Prostate gland (tissue), 2 donors: ENCODE measurements around the gene INO80D. TPM values are rescaled to one million over a fixed set of nuclear protein-coding genes. Genes with fewer than 3 reads are reported as not detected.
"Not testable (repeated sequence)": the region's sequence is repeated elsewhere in the genome, so short reads cannot be mapped to it uniquely, and the experiment has no call there.

Source experiments
- DNase-seq: peaks from one replicate; pipeline ENCODE4 v3.0.0-alpha.2; 2019; ENCODE audit warnings: low spot score
- H3K27ac ChIP-seq, 2 donors: fragments of 200-600 bp; sonication (generic); 2 replicates each; pipeline ENCODE4 v1.5.1; 2017 to 2019
- H3K27me3 ChIP-seq: fragments of 200-600 bp; sonication (generic); replicated peaks from 2 replicates; pipeline ENCODE4 v1.5.1; 2019; ENCODE audit not compliant: insufficient read depth
- H3K36me3 ChIP-seq, 2 donors: fragments of 200-600 bp; sonication (generic); 1 replicate in 1 of 2; 2 replicates in 1 of 2; pipeline versions ENCODE4 v1.5.1 to v1.8.1; 2017 to 2019
- H3K4me1 ChIP-seq: fragments of 200-600 bp; sonication (generic); replicated peaks from 2 replicates; pipeline ENCODE4 v1.5.1; 2019
- H3K4me3 ChIP-seq, 2 donors: fragments of 200-600 bp; sonication (generic); 2 replicates each; pipeline ENCODE4 v1.5.1; 2017 to 2019
- H3K9me3 ChIP-seq: fragments of 200-600 bp; sonication (generic); 2 replicates; pipeline ENCODE4 v1.5.1; 2017
- POLR2A ChIP-seq: fragments of 450-650 bp; IDR thresholded peaks from one replicate; pipeline ENCODE4 v1.6.1; 2016; ENCODE audit warnings: antibody characterized with exemption, mild to moderate bottlenecking
- POLR2AphosphoS5 ChIP-seq: sonication (generic); formaldehyde crosslinking; IDR thresholded peaks from one replicate; pipeline ENCODE4 v1.6.1; 2017; ENCODE audit warnings: antibody characterized with exemption
- WGBS: methylation state at CpG from one replicate; pipeline ENCODE4 v1.1.5; 2018; 5-methylcytosine and 5-hydroxymethylcytosine counted together
- intact Hi-C: fragments of 100-400 bp; cut with DNase I; formaldehyde crosslinking; loops from one replicate; pipeline ENCODE4 v1.14.2; 2022
- total RNA-seq, 2 donors: library from RNA; depleted of rRNA; stranded (reverse); fragments of >200 nt; gene quantifications; one replicate each; pipeline ENCODE4 v1.1.0, GENCODE V29; 2016
- TF ChIP-seq, protein P1 (sequence below), 4 experiments: fragments of 200-600 bp in 2 of 4; fragments of 450-650 bp in 2 of 4; sonication (generic) in 2 of 4; IDR thresholded peaks; 1 replicate in 3 of 4; 2 replicates in 1 of 4; pipeline ENCODE4 v1.5.1; 2016 to 2019; ENCODE audit warnings: antibody characterized with exemption in 4 of 4, mild to moderate bottlenecking in 2 of 4, moderate library complexity in 2 of 4

Gene INO80D
- total RNA-seq, 2 donors from 2014 or later, result 11.7 to 32.8 TPM

DNA sequence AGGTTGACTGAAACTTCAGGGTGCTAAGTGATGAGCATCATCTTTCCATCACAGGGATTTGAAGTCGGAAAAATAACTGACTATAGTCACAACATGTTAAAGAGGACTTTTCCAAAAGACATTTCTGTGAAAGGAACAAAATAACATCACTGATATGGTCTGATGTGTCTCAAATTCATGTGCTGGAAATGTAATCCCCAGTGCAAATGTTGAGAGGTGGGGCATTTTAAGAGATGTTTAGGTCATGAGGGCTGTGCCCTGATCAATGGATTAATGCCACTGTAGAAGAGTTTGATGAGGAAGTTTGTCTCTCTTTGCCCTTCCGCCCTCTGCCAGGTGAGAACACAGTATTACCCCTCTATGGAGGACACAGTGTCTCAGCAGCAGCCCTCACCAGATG is 95.9 kb downstream of the INO80D start:
- no peak for DNase-seq
- intact Hi-C loops, result no loop called here
- no peaks in the 10 kb centered on the region for H3K27me3 ChIP-seq
- no peaks in the 10 kb centered on the region for H3K9me3 ChIP-seq
- no peak overlapping the region for H3K27ac ChIP-seq
- TF ChIP-seq POLR2A (no peak), POLR2AphosphoS5 (no peak)
- TF ChIP-seq, protein P1, sequence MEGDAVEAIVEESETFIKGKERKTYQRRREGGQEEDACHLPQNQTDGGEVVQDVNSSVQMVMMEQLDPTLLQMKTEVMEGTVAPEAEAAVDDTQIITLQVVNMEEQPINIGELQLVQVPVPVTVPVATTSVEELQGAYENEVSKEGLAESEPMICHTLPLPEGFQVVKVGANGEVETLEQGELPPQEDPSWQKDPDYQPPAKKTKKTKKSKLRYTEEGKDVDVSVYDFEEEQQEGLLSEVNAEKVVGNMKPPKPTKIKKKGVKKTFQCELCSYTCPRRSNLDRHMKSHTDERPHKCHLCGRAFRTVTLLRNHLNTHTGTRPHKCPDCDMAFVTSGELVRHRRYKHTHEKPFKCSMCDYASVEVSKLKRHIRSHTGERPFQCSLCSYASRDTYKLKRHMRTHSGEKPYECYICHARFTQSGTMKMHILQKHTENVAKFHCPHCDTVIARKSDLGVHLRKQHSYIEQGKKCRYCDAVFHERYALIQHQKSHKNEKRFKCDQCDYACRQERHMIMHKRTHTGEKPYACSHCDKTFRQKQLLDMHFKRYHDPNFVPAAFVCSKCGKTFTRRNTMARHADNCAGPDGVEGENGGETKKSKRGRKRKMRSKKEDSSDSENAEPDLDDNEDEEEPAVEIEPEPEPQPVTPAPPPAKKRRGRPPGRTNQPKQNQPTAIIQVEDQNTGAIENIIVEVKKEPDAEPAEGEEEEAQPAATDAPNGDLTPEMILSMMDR (IDR thresholded peaks at IDR 0.05), result no peak
- no peaks in the 10 kb centered on the region for H3K4me1 ChIP-seq
- H3K4me3 ChIP-seq, result no peak overlapping the region
- WGBS, result 94% methylated on average over 2 of the region's 2 CpGs
- no peaks in the 10 kb centered on the region for H3K36me3 ChIP-seq

DNA sequence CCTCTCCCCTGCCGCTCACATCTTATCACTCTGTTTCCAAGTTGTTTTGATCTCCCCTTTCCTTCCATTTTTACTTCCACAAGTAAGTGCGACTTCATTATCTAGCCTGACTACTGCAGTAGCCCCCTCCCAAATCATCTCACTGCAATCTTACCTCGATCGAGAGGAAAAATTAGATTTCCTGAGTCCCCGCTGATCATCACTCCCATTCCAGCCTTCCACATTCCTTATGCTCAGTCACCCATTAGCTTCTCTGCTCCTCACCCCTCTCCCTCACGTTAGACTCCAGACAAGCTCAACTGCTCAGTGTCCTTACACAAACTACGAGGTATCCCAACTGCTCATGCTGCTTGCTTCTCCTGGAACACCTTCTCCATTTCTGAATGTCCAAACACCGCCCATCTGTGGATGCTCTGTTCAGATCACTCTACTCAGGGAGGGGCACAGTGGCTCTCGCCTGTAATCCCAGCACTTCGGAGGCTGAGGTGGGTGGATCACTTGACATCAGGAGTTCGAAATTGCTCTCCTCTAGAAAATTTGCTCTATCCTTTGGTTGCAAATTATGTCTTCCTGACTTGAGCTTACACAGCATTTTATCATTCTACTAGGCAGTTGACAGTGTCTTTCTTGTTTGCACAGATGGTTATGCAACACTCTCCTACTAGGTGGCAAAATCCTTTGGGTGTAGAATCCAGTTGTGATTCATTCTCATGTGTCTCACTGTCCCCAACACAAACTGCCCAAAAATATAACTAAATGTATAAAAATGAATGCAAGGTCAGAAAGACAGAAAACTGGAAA is 96.5 kb downstream of the INO80D start:
- Histone ChIP-seq H3K4me1 (no peaks in the 10 kb centered on the region), H3K27ac (no peak overlapping the region), H3K27me3 (no peaks in the 10 kb centered on the region), H3K4me3 (no peak overlapping the region), H3K36me3 (no peaks in the 10 kb centered on the region), H3K9me3 (no peaks in the 10 kb centered on the region)
- TF ChIP-seq POLR2A, result no peak
- no peak for DNase-seq
- intact Hi-C loops, result no loop called here
- WGBS, result 83% methylated on average over 11 of the region's 11 CpGs

DNA sequence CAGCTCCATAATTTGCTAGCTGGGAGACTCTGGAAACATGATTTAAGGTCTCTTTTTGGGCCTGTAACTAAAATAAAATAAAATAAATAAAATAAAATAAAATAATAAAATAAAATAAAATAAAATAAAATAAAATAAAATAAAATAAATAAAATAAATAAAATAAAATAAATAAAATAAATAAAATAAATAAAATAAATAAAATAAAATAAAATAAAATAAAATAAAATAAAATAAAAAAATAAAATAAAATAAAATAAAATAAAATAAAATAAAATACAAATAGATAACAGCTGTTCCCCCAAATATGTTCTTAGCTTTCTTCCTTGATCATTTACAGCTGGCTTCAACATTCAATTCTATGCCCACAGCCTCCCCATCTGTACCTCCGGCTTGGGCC is 97.3 kb downstream of the INO80D start:
- H3K27ac ChIP-seq, H3K4me3 ChIP-seq, intact Hi-C loops, H3K27me3 ChIP-seq, H3K4me1 ChIP-seq, DNase-seq, H3K9me3 ChIP-seq, H3K36me3 ChIP-seq: not testable (repeated sequence)
- 80% methylated on average over 1 of the region's 1 CpG for WGBS

DNA sequence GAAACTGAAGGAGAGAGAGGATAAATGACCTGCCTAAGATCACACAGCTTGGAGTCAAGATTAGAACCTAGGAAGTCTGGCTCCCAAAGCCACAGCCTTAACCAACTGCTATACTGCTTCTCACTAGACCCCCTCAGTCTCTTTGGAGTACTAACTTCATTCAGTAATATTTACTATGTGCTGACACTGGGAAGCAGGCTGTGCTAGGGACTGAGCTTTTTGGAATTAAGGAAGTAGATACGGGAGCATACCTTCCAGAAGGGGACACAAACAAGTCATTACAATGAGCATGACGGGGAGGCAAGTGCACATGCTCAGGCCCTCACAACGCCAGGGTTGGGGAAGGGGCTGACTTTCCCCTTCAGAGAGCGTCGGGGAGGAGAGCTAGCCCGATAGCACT is 97.7 kb downstream of the INO80D start:
- H3K27me3 ChIP-seq, result no peaks in the 10 kb centered on the region
- H3K36me3 ChIP-seq, result no peaks in the 10 kb centered on the region
- H3K9me3 ChIP-seq, result no peaks in the 10 kb centered on the region
- intact Hi-C loops, result no loop called here
- H3K4me1 ChIP-seq, result no peaks in the 10 kb centered on the region
- no peak overlapping the region for H3K27ac ChIP-seq
- no peak overlapping the region for H3K4me3 ChIP-seq
- DNase-seq, result no peak
- TF ChIP-seq POLR2AphosphoS5 (no peak), POLR2A (no peak)
- TF ChIP-seq, protein P1 (IDR thresholded peaks at IDR 0.05), result no peak
- WGBS, result 85% methylated on average over 6 of the region's 6 CpGs

DNA sequence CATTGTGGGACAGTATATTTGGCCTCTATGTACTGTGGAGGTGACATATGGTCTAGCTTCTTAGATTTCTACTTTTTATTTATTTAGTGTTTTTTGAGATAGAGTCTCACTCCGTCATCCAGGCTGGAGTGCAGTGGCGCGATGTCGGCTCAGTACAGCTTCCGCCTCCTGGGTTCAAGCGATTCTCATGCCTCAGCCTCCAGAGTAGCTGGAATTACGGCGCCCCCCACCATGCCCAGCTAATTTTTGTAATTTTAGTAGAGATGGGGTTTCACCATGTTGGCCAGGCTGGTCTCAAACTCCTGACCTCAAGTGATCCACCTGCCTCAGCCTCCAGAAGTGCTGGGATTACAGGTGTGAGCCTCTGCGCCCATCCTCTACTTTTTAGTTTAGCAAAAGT is 99.6 kb downstream of the INO80D start:
- H3K27me3 ChIP-seq, intact Hi-C loops, H3K4me3 ChIP-seq, H3K36me3 ChIP-seq, H3K27ac ChIP-seq, H3K4me1 ChIP-seq, DNase-seq, H3K9me3 ChIP-seq: not testable (repeated sequence)
- 89% methylated on average over 9 of the region's 9 CpGs for WGBS

DNA sequence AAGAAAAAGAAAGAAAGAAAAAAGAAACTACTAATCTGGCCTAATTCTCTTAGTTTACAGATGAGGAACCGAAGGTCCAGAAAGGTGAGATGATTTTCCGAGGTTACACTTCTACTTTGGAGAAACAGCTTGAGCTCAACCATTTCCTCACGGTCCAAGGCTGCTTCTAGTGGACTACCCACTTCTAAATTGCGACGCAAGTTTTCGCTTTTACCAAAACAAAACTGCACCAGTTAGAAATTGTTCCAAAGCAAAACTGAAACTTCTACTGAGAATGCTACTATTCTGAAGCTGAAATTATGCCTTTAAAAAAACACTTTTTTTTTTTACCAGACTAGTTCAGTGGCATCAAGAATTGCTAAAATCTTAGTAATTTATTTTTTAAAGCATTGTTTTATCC is 101.6 kb downstream of the INO80D start:
- no peaks in the 10 kb centered on the region for H3K4me1 ChIP-seq
- WGBS, result 90% methylated on average over 6 of the region's 6 CpGs
- intact Hi-C loops, result no loop called here
- DNase-seq, result no peak
- no peaks in the 10 kb centered on the region for H3K9me3 ChIP-seq
- no peak overlapping the region for H3K4me3 ChIP-seq
- H3K27me3 ChIP-seq, result no peaks in the 10 kb centered on the region
- TF ChIP-seq, protein P1 (IDR thresholded peaks at IDR 0.05), result no peak
- no peak for TF ChIP-seq POLR2A
- no peak for TF ChIP-seq POLR2AphosphoS5
- no peaks in the 10 kb centered on the region for H3K36me3 ChIP-seq
- H3K27ac ChIP-seq, result no peak overlapping the region
